OCI-LY7 (cell line): ENCODE measurements around the gene KCNA4. TPM values are rescaled to one million over a fixed set of nuclear protein-coding genes. Genes with fewer than 3 reads are reported as not detected.

Experiments used
- BruUV-seq: library from RNA; stranded (reverse); fragments of 400-500 nt; replicated peaks from 2 replicates; lab custom pipeline; 2021; lab: Mats Ljungman, UMichigan
- CTCF ChIA-PET: fragments of 300-600 bp; sonication (Branson Sonifier 250); formaldehyde crosslinking; loops from one replicate; lab custom pipeline; 2022; ENCODE audit warnings: antibody characterized with exemption; ENCODE audit not compliant: unreplicated experiment; lab: Charles Lee
- POLR2A ChIA-PET: fragments of 300-600 bp; sonication (Branson Sonifier 250); formaldehyde crosslinking; loops from one replicate; lab custom pipeline; 2022; ENCODE audit warnings: antibody characterized with exemption; lab: Charles Lee
- DNase-seq: peaks from one replicate; pipeline ENCODE4 v3.0.0-alpha.2; 2015; ENCODE audit warnings: low spot score
- H2AFZ ChIP-seq: fragments of 200-600 bp; sonication (generic), shearing (Covaris generic); 2 replicates; pipeline ENCODE4 v1.6.1; 2014; ENCODE audit warnings: mild to moderate bottlenecking, antibody characterized with exemption, low read length, moderate library complexity
- H3K27ac ChIP-seq: fragments of 200-600 bp; sonication (generic); 2 replicates; pipeline ENCODE4 v1.5.1; 2014; ENCODE audit warnings: mixed run types, low read depth, mild to moderate bottlenecking, moderate library complexity, low read length, inconsistent platforms; ENCODE audit not compliant: poor library complexity, severe bottlenecking
- H3K36me3 ChIP-seq: fragments of 200-600 bp; sonication (generic); 2 replicates; pipeline ENCODE4 v1.6.1; 2014; ENCODE audit warnings: mild to moderate bottlenecking, antibody characterized with exemption, low read length, moderate library complexity, mixed read lengths; ENCODE audit not compliant: insufficient read depth
- H3K4me1 ChIP-seq: fragments of 200-600 bp; sonication (generic); 2 replicates; pipeline ENCODE4 v1.5.1; 2014; ENCODE audit warnings: mild to moderate bottlenecking, low read length; ENCODE audit not compliant: insufficient read depth, poor library complexity, severe bottlenecking
- H3K4me2 ChIP-seq: fragments of 200-600 bp; sonication (generic); 2 replicates; pipeline ENCODE4 v1.6.1; 2014; ENCODE audit warnings: mild to moderate bottlenecking, low read length
- H3K4me3 ChIP-seq: fragments of 200-600 bp; sonication (generic); 2 replicates; pipeline ENCODE4 v1.5.1; 2014; ENCODE audit warnings: mild to moderate bottlenecking, low read depth, low read length; ENCODE audit not compliant: poor library complexity, severe bottlenecking
- H3K79me2 ChIP-seq: fragments of 200-600 bp; sonication (generic); 2 replicates; pipeline ENCODE4 v1.6.1; 2016; ENCODE audit warnings: low read depth, mild to moderate bottlenecking, low read length, moderate library complexity, mixed read lengths; ENCODE audit not compliant: insufficient read depth
- H3K9me2 ChIP-seq: fragments of 200-600 bp; sonication (generic); 2 replicates; pipeline ENCODE4 v1.6.1; 2016; ENCODE audit warnings: mild to moderate bottlenecking, low read length, mixed read lengths; ENCODE audit not compliant: insufficient read depth
- H3K9me3 ChIP-seq: fragments of 200-600 bp; sonication (generic); 2 replicates; pipeline ENCODE4 v1.6.1; 2014; ENCODE audit warnings: mild to moderate bottlenecking, mixed run types, low read length, mixed read lengths
- H4K20me1 ChIP-seq: fragments of 200-600 bp; sonication (generic); 2 replicates; pipeline ENCODE4 v1.6.1; 2014; ENCODE audit warnings: mild to moderate bottlenecking, antibody characterized with exemption, low read length, moderate library complexity, mixed read lengths; ENCODE audit not compliant: insufficient read depth
- CTCF ChIP-seq: fragments of 200-600 bp; sonication (generic); conservative IDR thresholded peaks from 2 replicates; pipeline ENCODE4 v1.5.1; 2014; ENCODE audit warnings: mild to moderate bottlenecking, antibody characterized with exemption, low read length, moderate library complexity, mixed read lengths
- EZH2phosphoT487 ChIP-seq: fragments of 200-600 bp; sonication (generic); IDR thresholded peaks from 2 replicates; pipeline ENCODE4 v1.6.1; 2018; ENCODE audit warnings: low read depth, borderline replicate concordance, mild to moderate bottlenecking, mixed run types, antibody characterized with exemption, low read length, moderate library complexity, mixed read lengths
- intact Hi-C: fragments of 100-400 bp; cut with micrococcal nuclease; formaldehyde crosslinking; loops from one replicate; pipeline ENCODE4 v1.10.0; 2022; ENCODE audit not compliant: unreplicated experiment
- total RNA-seq, 2 experiments: library from RNA; depleted of rRNA in 1 of 2; stranded (reverse); fragments of >200 nt in 1 of 2; shearing (Covaris generic) in 1 of 2; gene quantifications; 2 replicates each; pipeline ENCODE4 v1.2.3, GENCODE V29; 2014 to 2022

The KCNA4 gene
- total RNA-seq, 2 experiments from 2014 or later: not detected

GRCh38 chr11:30006876-30007275, 10.0 kb downstream of the KCNA4 start:
- Histone ChIP-seq H3K9me2 (no peaks in the 10 kb centered on the region), H4K20me1 (no peaks in the 10 kb centered on the region), H2AFZ (no peak overlapping the region), H3K36me3 (no peaks in the 10 kb centered on the region), H3K9me3 (no peaks in the 10 kb centered on the region), H3K4me2 (no peak overlapping the region), H3K4me1 (no peaks in the 10 kb centered on the region), H3K4me3 (no peak overlapping the region), H3K79me2 (no peaks in the 10 kb centered on the region), H3K27ac (no peak overlapping the region)
- POLR2A ChIA-PET: interaction anchor here (0.6 kb wide), 1 partner anchor 51 kb away, joined by 3 read pairs; no protein-coding TSS in a partner anchor
- TF ChIP-seq EZH2phosphoT487: no peak
- no peak for TF ChIP-seq CTCF
- intact Hi-C loops: no loop called here
- CTCF ChIA-PET: no interaction called here
- BruUV-seq: no TSS peak
- no peak for DNase-seq

- no peak for TF ChIP-seq EZH2phosphoT487
- no peak for TF ChIP-seq CTCF
- no peak overlapping the region for H3K27ac ChIP-seq
- no peaks in the 10 kb centered on the region for H3K9me3 ChIP-seq
- CTCF ChIA-PET: no interaction called here
- no peaks in the 10 kb centered on the region for H3K9me2 ChIP-seq
- intact Hi-C loops: no loop called here
- no peak for DNase-seq
- no peak overlapping the region for H3K4me3 ChIP-seq
- no peaks in the 10 kb centered on the region for H3K4me1 ChIP-seq
- no peak overlapping the region for H3K4me2 ChIP-seq
- H3K36me3 ChIP-seq: no peaks in the 10 kb centered on the region
- BruUV-seq: no TSS peak
- H2AFZ ChIP-seq: no peak overlapping the region
- POLR2A ChIA-PET: interaction anchor here (1.2 kb wide), 1 partner anchor 10 kb away, joined by 3 read pairs; no protein-coding TSS in a partner anchor
- no peaks in the 10 kb centered on the region for H4K20me1 ChIP-seq
- H3K79me2 ChIP-seq: no peaks in the 10 kb centered on the region
Observed at GRCh38 chr11:30002157-30002785, 14.6 kb downstream of the KCNA4 start.
